Measurements from ENCODE around the gene NOXO1.
A peak's percentile ranks its signal among the peaks of the same experiment; 100 is the strongest.
"Not testable (repeated sequence)": the region's sequence is repeated elsewhere in the genome, so short reads cannot be mapped to it uniquely, and the experiment has no call there.

NOXO1 gene

GRCh38 chr16:1978476-1979120 lies 2.7 kb downstream of the NOXO1 start:
- DNase-seq: no peak

DNA sequence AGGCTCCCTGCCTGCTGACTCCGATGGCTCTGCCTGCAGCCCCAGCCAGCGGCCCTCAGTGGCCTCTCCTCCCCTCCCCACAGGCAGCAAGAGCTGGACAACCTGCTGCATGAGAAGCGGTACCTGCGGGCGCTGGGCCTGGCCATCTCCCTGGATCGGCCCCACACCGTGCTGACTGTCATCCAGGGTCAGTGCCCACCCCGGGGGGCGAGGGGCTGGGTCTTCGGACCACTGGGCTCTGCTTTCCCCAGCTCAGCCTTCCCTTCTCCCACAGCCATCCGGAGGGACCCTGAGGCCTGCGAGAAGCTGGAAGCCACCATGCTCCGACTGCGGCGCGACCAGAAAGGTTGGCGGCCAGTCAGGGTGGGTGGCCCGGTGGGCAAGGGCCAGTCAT lies 3.4 kb downstream of the NOXO1 start:
- DNase-seq: no peak

- DNase-seq: no peak
Measured at GRCh38 chr16:1976951-1977874, 4.1 kb downstream of the NOXO1 start.

DNA sequence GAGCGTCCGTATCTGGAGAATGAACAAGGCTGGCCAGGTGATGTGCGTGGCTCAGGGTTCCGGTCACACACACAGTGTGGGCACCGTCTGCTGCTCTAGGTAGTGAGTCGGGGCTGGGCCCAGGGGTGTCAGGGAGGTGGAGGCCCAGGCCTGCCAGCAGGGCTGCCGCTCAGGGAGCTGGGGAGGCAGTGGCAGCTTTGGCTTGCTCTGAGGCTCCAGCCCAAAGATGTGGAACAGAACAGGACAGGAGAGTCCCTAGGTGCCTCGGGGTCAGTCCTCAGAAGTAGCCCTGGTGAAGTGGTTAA lies 5.1 kb downstream of the NOXO1 start:
- DNase-seq: no peak

DNA sequence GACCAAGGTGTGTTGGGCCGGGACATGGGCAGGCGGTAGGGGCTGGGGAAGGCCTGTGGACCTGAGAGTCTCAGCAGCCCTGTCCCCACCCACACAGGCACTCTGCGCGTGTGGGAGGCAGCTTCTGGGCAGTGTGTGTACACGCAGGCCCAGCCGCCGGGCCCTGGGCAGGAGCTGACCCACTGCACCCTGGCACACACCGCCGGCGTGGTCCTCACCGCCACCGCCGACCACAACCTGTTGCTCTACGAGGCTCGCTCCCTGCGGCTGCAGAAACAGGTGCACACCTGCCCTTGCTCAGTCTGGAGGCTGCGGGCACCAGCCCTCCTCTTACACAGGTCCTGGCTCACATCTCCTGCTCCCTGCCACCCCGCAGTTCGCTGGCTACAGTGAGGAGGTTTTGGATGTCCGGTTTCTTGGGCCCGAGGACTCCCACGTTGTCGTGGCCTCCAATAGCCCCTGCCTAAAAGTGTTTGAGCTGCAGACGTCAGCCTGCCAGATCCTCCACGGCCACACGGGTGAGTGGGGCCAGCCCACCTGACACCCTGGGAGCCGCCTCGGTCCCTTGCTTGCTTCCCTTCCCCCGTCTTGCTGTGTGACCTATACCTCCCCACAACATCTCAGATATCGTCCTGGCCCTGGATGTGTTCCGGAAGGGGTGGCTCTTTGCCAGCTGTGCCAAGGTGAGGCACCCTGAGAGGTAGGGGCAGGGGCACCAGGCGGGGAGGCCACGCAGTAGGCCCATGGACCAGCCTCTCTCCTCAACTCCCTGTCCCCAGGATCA lies 5.6 kb downstream of the NOXO1 start:
- DNase-seq: no peak

DNA sequence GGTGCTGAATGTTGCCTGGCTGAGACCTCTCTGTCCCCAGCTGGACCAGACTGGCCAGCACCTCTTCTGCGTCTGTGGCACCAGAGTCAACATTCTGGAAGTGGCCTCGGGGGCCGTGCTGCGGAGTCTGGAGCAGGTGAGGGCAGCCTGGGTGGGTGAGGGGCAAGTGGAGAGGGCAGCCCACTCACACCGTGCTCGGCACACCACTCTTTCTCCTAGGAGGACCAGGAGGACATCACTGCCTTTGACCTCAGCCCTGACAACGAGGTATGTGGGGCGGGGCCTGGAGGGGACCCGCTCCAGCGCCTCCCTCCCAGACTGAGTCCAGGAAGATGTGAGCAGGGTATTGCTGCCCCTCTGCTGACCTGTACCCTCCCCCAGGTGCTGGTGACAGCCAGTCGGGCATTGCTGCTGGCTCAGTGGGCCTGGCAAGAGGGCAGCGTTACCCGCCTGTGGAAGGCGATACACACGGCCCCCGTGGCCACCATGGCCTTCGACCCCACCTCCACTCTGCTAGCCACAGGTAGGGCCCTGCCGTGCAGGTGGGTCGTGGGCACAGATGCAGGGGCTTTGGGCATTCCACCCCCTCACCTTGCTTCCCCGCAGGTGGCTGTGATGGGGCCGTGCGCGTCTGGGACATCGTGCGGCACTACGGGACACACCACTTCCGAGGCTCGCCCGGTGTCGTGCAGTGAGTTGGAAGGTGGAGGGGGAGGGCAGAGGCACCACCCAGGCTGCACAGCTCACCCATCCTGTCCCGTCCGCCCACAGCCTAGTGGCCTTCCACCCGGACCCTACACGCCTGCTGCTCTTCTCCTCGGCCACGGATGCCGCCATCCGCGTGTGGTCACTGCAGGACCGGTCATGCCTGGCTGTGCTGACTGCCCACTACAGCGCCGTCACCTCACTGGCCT lies 6.9 kb downstream of the NOXO1 start:
- no peak for DNase-seq

- DNase-seq: no peak
Measured at GRCh38 chr16:1973461-1974156, 7.7 kb downstream of the NOXO1 start.

DNA sequence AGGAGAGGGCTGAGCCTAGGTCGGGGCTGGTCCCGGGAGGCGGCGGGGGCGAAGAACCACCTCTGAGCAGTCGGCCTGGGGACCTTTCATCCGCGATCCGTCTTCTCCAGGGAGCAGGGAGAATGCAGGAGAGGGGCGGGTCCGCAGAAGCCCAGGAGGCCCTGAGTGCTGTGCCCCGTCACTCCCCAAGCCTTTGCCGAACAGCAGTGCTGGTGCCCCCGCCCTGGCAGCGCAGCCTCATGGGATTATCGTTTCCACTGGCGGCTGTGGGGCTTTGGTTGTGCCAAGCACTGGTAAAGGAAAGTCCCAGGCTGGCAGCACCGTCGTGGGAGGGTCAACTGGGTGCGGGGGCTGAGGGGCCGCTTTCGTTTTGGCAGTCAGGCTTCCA lies 8.8 kb downstream of the NOXO1 start:
- no peak for DNase-seq

DNA sequence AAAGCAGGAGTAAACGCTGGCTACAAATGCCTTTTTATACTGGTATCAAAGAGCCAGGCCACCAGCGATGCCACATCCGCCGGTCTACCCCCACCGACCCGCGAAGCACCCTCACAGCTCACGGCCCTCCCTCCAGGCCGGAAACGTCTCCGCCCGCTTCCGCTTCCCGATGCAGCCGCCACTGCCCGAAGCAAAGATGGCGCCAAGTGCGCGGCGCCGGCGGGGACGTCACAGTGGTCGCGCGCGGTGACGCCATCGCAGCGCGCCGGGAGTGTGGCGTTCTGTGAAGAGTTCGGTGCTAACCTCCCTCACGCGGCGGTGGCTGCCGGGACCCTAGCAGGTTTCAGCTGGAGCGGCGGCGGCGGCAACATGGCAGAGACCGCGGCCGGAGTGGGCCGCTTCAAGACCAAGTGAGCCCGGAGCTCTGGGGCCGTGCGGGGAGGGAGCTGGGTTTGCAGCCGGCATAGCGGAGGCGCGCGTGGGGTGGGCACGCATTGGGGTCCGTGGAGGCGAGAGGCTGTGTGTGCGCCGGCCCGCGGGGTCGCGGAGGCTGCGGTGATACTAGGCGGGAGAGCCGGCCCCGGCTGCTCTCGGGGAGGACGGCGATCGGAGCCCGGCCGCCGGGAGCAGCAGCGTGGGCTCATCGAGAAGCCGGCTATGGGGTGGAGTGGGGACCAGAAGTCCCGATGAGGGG lies 9.3 kb downstream of the NOXO1 start, which contains the start of gene TBL3:
TBL3 (plus strand) TSS at position 258 of the 694 bp plus-strand sequence; CDS start at position 370, 112 bp downstream.
- DNase-seq: peak; percentile 86

DNA sequence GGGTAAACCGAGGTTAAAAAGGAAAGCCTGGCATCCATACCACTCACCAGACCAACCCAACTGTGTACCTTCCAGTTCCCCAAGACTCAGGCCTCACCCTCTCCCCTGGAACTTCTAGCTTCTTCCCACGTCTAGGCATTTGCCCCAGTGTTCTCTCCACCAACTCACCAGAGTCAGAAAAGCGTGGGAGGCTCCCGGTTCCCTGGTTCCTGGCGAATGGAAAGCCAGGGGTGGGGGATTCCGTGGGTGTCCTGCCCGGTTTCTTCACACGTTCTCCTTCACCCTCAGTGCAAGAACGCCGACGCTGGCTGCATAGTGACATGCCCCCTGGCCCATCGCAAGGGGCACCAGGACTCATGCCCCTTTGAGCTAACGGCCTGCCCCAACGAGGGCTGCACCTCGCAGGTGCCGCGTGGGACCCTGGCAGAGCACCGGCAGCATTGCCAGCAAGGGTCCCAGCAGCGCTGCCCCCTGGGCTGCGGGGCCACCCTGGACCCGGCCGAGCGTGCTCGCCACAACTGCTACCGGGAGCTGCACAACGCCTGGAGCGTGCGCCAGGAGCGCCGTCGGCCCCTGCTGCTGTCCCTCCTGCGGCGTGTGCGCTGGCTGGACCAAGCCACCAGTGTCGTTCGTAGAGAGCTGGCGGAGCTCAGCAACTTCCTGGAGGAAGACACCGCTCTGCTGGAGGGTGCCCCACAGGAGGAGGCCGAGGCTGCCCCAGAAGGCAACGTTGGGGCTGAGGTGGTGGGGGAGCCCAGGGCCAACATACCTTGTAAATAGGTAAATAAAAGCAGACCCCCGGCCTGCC lies 12.9 kb downstream of the NOXO1 start:
- DNase-seq: no peak

DNA sequence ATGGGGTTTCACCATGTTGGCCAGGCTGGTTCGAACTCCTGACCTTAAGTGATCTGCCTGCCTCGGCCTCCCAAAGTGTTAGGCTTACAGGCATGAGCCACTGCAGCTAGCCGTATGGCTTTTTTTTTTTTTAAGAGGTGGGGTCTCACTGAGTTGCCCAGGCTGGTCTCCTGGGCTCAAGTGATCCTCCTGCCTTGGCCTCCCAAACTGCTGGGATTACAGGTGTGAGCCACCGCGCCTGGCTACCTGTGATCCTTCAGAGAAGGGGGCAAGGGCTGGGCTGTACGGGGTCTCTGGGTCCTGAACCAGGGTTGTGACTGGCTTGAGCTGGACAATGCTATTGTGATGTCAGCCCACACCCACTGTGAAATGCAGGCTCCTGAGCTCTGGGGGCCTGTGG lies 14.8 kb downstream of the NOXO1 start, which contains the start of gene RNF151:
RNF151 (plus strand) TSS at position 397 of the 400 bp plus-strand sequence. CDS start 26 bp downstream, outside the sequence.
- DNase-seq: no peak

GRCh38 chr16:1965396-1966001 lies 15.8 kb downstream of the NOXO1 start:
- DNase-seq: no peak

- peak; percentile 97 for DNase-seq
Measured at GRCh38 chr16:1964506-1965395, 16.5 kb downstream of the NOXO1 start, which contains the start of gene RPS2. TSS of gene RPS2 (minus strand) at chr16:1964826. CDS start at chr16:1964625, 201 bp downstream.

- DNase-seq: no peak
Measured at GRCh38 chr16:1963806-1964505, 17.3 kb downstream of the NOXO1 start.

DNA sequence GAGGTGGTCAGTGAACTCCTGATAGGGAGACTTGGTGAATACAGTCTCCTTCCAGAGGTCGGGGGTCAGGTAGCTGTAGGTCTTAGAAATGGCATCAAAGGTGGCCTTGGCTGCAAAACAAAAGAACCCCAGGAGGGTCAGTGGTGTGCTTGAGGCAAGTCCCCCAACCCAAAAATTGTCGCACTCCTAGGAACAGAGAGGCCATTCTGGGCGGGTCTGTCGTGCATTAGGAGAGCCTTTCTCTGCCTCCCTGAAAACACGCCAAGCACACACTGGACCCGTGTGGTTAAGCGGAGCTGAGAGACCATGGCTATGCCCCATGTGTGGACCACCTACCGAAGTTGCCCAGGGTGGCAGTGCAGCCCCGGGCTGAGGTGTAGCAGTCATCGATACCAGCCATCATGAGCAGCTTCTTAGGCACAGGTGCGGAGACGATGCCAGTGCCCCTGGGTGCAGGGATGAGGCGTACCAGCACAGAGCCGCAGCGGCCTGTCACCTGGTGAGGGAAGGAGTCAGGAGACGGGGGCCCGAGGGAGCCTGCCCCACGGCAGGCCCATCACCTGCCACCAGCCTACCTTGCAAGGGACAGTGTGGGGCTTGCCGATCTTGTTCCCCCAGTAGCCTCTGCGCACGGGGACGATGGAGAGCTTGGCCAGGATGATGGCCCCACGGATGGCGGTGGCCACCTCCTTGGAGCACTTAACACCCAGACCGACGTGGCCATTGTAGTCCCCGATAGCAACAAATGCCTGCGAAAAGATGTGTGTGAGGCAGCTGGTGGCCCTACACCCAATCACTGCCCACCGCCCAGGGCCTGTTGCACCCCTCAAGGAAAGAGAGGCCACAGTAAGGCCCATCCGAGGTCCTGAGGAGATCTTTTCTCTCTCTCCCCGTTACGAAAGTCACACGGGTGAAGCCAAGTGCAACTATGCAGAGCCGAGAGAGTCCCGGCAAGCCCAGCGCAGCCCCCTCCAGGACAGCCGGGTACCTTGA lies 18.8 kb downstream of the NOXO1 start:
- DNase-seq: not testable (repeated sequence)

- DNase-seq: no peak
Measured at GRCh38 chr16:1961651-1962067, 19.6 kb downstream of the NOXO1 start.

Data from NCI-H1436 (cell line).